ENCODE measurements around the gene CCNF. TPM values are rescaled to one million over a fixed set of nuclear protein-coding genes. Genes with fewer than 3 reads are reported as not detected.
"Not testable (repeated sequence)": the region's sequence is repeated elsewhere in the genome, so short reads cannot be mapped to it uniquely, and the experiment has no call there.

The CCNF gene
- polyA plus RNA-seq, 3 donors, result 0.34 to 0.97 (median 0.68) TPM

- no peaks in the 10 kb centered on the region for H3K4me1 ChIP-seq (ENCODE audit: control insufficient read depth in 1 of 2, insufficient read depth in 2 of 2, low read length in 2 of 2)
- Mint-ChIP-seq H3K27ac (no peak overlapping the region), H3K36me3 (peaks cover 57 to 74% of the 10 kb centered on the region in 2 donors), H3K27me3 (ENCODE audit: low read depth in 3 of 3) (no peaks in the 10 kb centered on the region), H3K9me3 (no peaks in the 10 kb centered on the region), H3K4me1 (no peaks in the 10 kb centered on the region), H3K4me3 (no peak overlapping the region)
- DNase-seq, result no peak
- no peak overlapping the region for H3K9ac ChIP-seq (ENCODE audit: insufficient read depth, low read length, poor library complexity, severe bottlenecking)
- WGBS (ENCODE audit: insufficient coverage), result 98% methylated on average over 14 of the region's 14 CpGs
- peaks cover 34 to 64% of the 10 kb centered on the region in 2 donors for H3K36me3 ChIP-seq (replicated peaks in 1 of 2; ENCODE audit: control insufficient read depth in 1 of 2, insufficient read depth in 2 of 2, low read length in 2 of 2)
- peaks cover 16% of the 10 kb centered on the region for H3K79me2 ChIP-seq (ENCODE audit: insufficient read depth, low read length)
- H3K27me3 ChIP-seq (ENCODE audit: control insufficient read depth in 2 of 2, insufficient read depth in 2 of 2, low read length in 2 of 2), result no peaks in the 10 kb centered on the region
- H3K4me3 ChIP-seq (replicated peaks in 1 of 3; ENCODE audit: low read depth in 2 of 3, low read length in 3 of 3), result no peak overlapping the region
- intact Hi-C loops (cut with micrococcal nuclease), result loop anchor here in 1 of 2 donors (10.0 kb wide), 1 partner anchor 67 kb away; no protein-coding TSS in a partner anchor
- TF ChIP-seq CTCF (IDR thresholded peaks at IDR 0.05), result no peak
- no peaks in the 10 kb centered on the region for H3K9me3 ChIP-seq (replicated peaks in 1 of 2; ENCODE audit: control insufficient read depth in 1 of 2, insufficient read depth in 1 of 2, low read length in 2 of 2)
- H3K27ac ChIP-seq (ENCODE audit: low read depth in 1 of 2, low read length in 2 of 2), result no peak overlapping the region
- no peaks in the 10 kb centered on the region for H4K20me1 ChIP-seq (ENCODE audit: insufficient read depth, low read length)
- H3K4me2 ChIP-seq (replicated peaks; ENCODE audit: extremely low read depth, low read length, poor library complexity, severe bottlenecking), result no peak overlapping the region
- H2AFZ ChIP-seq (ENCODE audit: insufficient read depth, low read depth, low read length, poor library complexity, severe bottlenecking), result no peak overlapping the region
Measured at GRCh38 chr16:2438121-2438520, 8.9 kb downstream of the CCNF start.

GRCh38 chr16:2439598-2439997 lies 10.4 kb downstream of the CCNF start:
- Histone ChIP-seq H3K27ac (ENCODE audit: low read depth in 1 of 2, low read length in 2 of 2) (peak overlapping the region in 1 of 2 donors; percentile 31), H4K20me1 (ENCODE audit: insufficient read depth, low read length) (no peaks in the 10 kb centered on the region), H3K27me3 (ENCODE audit: control insufficient read depth in 2 of 2, insufficient read depth in 2 of 2, low read length in 2 of 2) (no peaks in the 10 kb centered on the region), H3K4me2 (replicated peaks; ENCODE audit: extremely low read depth, low read length, poor library complexity, severe bottlenecking) (no peak overlapping the region), H3K4me1 (ENCODE audit: control insufficient read depth in 1 of 2, insufficient read depth in 2 of 2, low read length in 2 of 2) (no peaks in the 10 kb centered on the region), H3K36me3 (replicated peaks in 1 of 2; ENCODE audit: control insufficient read depth in 1 of 2, insufficient read depth in 2 of 2, low read length in 2 of 2) (peaks cover 35 to 70% of the 10 kb centered on the region in 2 donors), H3K9ac (ENCODE audit: insufficient read depth, low read length, poor library complexity, severe bottlenecking) (no peak overlapping the region), H3K9me3 (replicated peaks in 1 of 2; ENCODE audit: control insufficient read depth in 1 of 2, insufficient read depth in 1 of 2, low read length in 2 of 2) (no peaks in the 10 kb centered on the region), H3K79me2 (ENCODE audit: insufficient read depth, low read length) (peaks cover 7% of the 10 kb centered on the region), H2AFZ (ENCODE audit: insufficient read depth, low read depth, low read length, poor library complexity, severe bottlenecking) (no peak overlapping the region), H3K4me3 (replicated peaks in 1 of 3; ENCODE audit: low read depth in 2 of 3, low read length in 3 of 3) (no peak overlapping the region)
- Mint-ChIP-seq H3K9me3 (no peaks in the 10 kb centered on the region), H3K27ac (peak overlapping the region in 3 of 7 donors; percentile 37 to 85 (median 78)), H3K4me1 (no peaks in the 10 kb centered on the region), H3K4me3 (no peak overlapping the region), H3K27me3 (ENCODE audit: low read depth in 3 of 3) (no peaks in the 10 kb centered on the region), H3K36me3 (peaks cover 59 to 81% of the 10 kb centered on the region in 2 donors)
- intact Hi-C loops (cut with micrococcal nuclease), result loop anchor here in 1 of 2 donors (10.0 kb wide), 1 partner anchor 65 kb away; no protein-coding TSS in a partner anchor
- WGBS (ENCODE audit: insufficient coverage), result 99% methylated on average over 10 of the region's 11 CpGs
- DNase-seq, result no peak
- TF ChIP-seq CTCF (IDR thresholded peaks at IDR 0.05), result no peak

GRCh38 chr16:2441143-2441804 lies 12.0 kb downstream of the CCNF start:
- Mint-ChIP-seq H3K36me3 (peaks cover 66 to 84% of the 10 kb centered on the region in 2 donors), H3K27ac (peak overlapping the region in 3 of 7 donors; percentile 38 to 53 (median 50))
- H3K4me1 Mint-ChIP-seq; H4K20me1 ChIP-seq (ENCODE audit: insufficient read depth, low read length); H3K4me3 ChIP-seq (replicated peaks in 1 of 3; ENCODE audit: low read depth in 2 of 3, low read length in 3 of 3); H3K27me3 Mint-ChIP-seq (ENCODE audit: low read depth in 3 of 3); H3K4me3 Mint-ChIP-seq; H3K27me3 ChIP-seq (ENCODE audit: control insufficient read depth in 2 of 2, insufficient read depth in 2 of 2, low read length in 2 of 2); H3K79me2 ChIP-seq (ENCODE audit: insufficient read depth, low read length); H3K9me3 ChIP-seq (replicated peaks in 1 of 2; ENCODE audit: control insufficient read depth in 1 of 2, insufficient read depth in 1 of 2, low read length in 2 of 2); H3K27ac ChIP-seq (ENCODE audit: low read depth in 1 of 2, low read length in 2 of 2); H2AFZ ChIP-seq (ENCODE audit: insufficient read depth, low read depth, low read length, poor library complexity, severe bottlenecking); H3K9me3 Mint-ChIP-seq; H3K9ac ChIP-seq (ENCODE audit: insufficient read depth, low read length, poor library complexity, severe bottlenecking); DNase-seq; H3K4me2 ChIP-seq (replicated peaks; ENCODE audit: extremely low read depth, low read length, poor library complexity, severe bottlenecking); H3K4me1 ChIP-seq (ENCODE audit: control insufficient read depth in 1 of 2, insufficient read depth in 2 of 2, low read length in 2 of 2); intact Hi-C loops (cut with micrococcal nuclease): not testable (repeated sequence)
- H3K36me3 ChIP-seq (replicated peaks in 1 of 2; ENCODE audit: control insufficient read depth in 1 of 2, insufficient read depth in 2 of 2, low read length in 2 of 2), result peaks cover 43 to 78% of the 10 kb centered on the region in 2 donors
- WGBS (ENCODE audit: insufficient coverage), result 91% methylated on average over 8 of the region's 15 CpGs

Data from CD14-positive monocyte (primary cell).